Bronchial epithelial cell (primary cell): ENCODE measurements around the gene MAPK4. TPM values are rescaled to one million over a fixed set of nuclear protein-coding genes. Genes with fewer than 3 reads are reported as not detected.
"Not testable (repeated sequence)": the region's sequence is repeated elsewhere in the genome, so short reads cannot be mapped to it uniquely, and the experiment has no call there.

ENCODE experiments used
- DNase-seq: peaks from one replicate; pipeline ENCODE4 v3.0.0-alpha.2; 2010; ENCODE audit warnings: low read depth
- FAIRE-seq: peaks from 2 replicates; lab custom pipeline; 2011; peaks lifted over from hg19 to GRCh38; lab: Jason Lieb, UNC
- H3K27me3 ChIP-seq: 2 replicates; pipeline ENCODE4 v1.5.1; 2011; ENCODE audit warnings: low read length; ENCODE audit not compliant: control insufficient read depth, insufficient read depth
- H3K36me3 ChIP-seq: 2 replicates; pipeline ENCODE4 v1.5.1; 2011; ENCODE audit warnings: low read length; ENCODE audit not compliant: control insufficient read depth, insufficient read depth
- H3K4me3 ChIP-seq: 2 replicates; pipeline ENCODE4 v1.5.1; 2011; ENCODE audit warnings: mild to moderate bottlenecking, low read depth, low read length, control low read depth
- total RNA-seq: library from RNA; depleted of rRNA; stranded (reverse); fragments of >200 nt; gene quantifications from 2 replicates; pipeline ENCODE4 v1.2.1, GENCODE V29; 2014
- TF ChIP-seq, protein P1 (sequence below): IDR thresholded peaks from 2 replicates; pipeline ENCODE4 v1.5.1; 2011; ENCODE audit warnings: mild to moderate bottlenecking, moderate library complexity, low read length, control low read depth, inconsistent platforms; ENCODE audit not compliant: insufficient read depth, severe bottlenecking

Gene MAPK4
- total RNA-seq, 1 donor from 2014 or later: not detected

DNA sequence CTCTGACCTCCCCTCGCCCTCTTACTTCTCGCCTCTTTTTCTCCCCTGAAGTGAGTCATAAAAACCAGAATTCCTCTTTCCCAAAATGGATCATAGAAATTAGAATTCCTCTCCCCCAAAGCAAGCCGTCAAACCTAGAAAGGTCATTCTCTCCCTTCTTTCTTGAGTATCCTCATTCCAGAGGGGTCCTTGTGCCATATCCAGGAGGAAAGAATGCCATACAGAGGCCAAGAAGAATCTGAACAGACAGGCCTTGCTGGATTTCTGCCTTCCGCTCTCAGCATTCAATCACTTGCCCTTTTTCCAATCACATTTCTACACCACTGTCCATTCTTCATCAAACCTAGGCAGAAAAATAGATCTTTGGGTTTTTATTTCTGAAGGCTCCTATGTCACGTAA lies 31.1 kb upstream of the MAPK4 start:
- TF ChIP-seq, protein P1, sequence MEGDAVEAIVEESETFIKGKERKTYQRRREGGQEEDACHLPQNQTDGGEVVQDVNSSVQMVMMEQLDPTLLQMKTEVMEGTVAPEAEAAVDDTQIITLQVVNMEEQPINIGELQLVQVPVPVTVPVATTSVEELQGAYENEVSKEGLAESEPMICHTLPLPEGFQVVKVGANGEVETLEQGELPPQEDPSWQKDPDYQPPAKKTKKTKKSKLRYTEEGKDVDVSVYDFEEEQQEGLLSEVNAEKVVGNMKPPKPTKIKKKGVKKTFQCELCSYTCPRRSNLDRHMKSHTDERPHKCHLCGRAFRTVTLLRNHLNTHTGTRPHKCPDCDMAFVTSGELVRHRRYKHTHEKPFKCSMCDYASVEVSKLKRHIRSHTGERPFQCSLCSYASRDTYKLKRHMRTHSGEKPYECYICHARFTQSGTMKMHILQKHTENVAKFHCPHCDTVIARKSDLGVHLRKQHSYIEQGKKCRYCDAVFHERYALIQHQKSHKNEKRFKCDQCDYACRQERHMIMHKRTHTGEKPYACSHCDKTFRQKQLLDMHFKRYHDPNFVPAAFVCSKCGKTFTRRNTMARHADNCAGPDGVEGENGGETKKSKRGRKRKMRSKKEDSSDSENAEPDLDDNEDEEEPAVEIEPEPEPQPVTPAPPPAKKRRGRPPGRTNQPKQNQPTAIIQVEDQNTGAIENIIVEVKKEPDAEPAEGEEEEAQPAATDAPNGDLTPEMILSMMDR: no peak

DNA sequence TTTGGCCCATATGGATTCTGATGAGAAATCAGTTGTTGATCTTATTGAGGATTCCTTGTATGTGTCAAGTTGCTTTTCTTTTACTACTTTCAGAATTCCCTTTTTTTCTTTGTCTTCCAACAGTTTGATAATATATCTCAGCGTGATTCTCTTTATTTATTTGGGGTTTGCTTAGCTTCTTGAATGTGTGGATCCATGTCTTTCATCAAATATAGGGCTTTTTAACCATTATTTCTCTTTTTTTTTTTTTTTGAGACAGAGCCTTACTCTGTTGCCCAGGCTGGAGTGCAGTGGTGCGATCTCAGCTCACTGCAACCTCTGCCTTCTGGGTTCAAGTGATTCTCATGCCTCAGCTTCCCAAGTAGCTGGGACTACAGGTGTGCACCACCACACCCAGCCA lies 26.1 kb upstream of the MAPK4 start:
- not testable (repeated sequence) for FAIRE-seq, H3K27me3 ChIP-seq, H3K4me3 ChIP-seq, H3K36me3 ChIP-seq, DNase-seq

More for the DNA sequence above, 31.1 kb upstream of the MAPK4 start:
- H3K36me3 ChIP-seq: no peaks in the 10 kb centered on the region
- FAIRE-seq (no peak), DNase-seq (no peak)
- H3K27me3 ChIP-seq: no peaks in the 10 kb centered on the region
- no peak overlapping the region for H3K4me3 ChIP-seq

DNA sequence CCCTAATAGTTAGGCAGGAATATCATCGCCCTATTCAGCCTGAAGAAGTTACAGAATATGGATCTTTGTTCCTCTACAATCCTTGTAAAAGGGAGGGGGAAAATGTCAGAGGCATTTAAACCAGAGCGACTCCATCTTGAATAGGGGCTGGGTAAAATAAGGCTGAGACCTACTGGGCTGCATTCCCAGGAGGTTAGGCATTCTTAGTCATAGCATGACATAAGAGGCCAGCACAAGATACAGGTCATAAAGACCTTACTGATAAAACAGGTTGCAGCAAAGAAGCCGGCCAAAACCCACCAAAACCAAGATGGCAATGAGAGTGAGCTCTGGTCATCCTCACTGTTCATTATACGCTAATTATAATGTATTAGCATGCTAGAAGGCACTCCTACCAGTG lies 15.4 kb upstream of the MAPK4 start:
- H3K27me3 ChIP-seq, FAIRE-seq, H3K4me3 ChIP-seq, H3K36me3 ChIP-seq: not testable (repeated sequence)
- DNase-seq: peak; percentile 65

DNA sequence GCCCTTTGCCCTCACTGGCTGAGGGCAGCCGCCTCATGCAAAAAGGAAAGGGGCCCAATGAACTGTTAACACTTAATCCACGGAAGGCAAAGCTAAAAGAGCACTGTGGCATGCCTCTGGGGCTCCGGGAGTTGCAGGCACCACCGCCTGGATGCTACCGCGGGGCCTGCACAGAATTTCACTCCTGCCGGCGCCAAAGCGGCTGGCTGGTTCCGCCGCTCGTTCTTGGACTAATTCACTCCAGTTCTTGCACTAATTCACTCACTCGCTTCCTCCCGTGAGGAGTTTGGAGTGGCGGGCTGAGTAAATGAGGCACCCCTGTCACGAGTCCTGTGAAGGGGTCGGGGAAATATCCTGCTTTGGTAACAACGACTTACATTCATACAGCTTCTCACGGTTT lies 14.0 kb upstream of the MAPK4 start:
- no peak for FAIRE-seq
- TF ChIP-seq, protein P1: no peak
- no peaks in the 10 kb centered on the region for H3K36me3 ChIP-seq

DNA sequence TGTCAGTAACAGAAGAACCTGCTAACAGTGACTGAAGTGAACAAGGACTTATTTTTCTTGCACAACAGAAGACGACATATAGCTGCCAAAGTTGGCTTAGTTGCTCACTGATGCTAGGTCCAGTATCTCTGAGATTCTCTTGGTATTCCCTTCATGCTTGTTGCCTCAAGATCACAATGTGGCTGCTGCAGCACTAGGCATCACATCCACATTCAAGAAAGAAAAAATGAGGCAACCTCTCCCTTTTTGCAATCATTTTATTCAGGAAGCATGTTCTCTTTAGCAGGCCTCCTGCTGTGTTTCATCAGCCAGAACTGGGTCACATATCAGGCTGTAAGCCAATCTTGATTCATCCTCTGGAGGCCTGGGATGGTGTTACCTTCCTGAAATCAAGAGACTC lies 11.7 kb upstream of the MAPK4 start:
- Histone ChIP-seq H3K27me3 (no peaks in the 10 kb centered on the region), H3K36me3 (no peaks in the 10 kb centered on the region), H3K4me3 (no peak overlapping the region)
- TF ChIP-seq, protein P1: no peak
- DNase-seq (no peak), FAIRE-seq (no peak)

More for the DNA sequence above, 14.0 kb upstream of the MAPK4 start:
- DNase-seq: no peak
- Histone ChIP-seq H3K4me3 (no peak overlapping the region), H3K27me3 (peaks cover under 1% of the 10 kb centered on the region)

DNA sequence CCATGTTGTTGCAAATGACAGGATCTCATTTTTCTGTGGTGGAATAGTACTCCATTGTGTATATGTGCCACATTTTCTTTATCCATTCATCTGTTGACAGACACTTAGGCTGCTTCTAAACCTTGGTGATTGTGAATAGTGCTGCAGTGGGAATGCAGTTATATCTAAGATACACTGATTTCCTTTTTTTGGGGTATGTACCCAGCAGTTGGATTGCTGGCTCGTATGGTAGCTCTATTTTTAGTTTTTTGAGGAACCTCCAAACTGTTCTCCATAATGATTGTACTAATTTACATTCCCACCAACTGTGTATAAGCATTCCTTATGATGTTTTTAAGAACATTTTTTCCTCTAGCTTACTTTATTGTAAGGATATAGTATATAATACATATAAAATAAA lies 8.2 kb upstream of the MAPK4 start:
- H3K36me3 ChIP-seq, H3K27me3 ChIP-seq, FAIRE-seq, DNase-seq, H3K4me3 ChIP-seq: not testable (repeated sequence)

DNA sequence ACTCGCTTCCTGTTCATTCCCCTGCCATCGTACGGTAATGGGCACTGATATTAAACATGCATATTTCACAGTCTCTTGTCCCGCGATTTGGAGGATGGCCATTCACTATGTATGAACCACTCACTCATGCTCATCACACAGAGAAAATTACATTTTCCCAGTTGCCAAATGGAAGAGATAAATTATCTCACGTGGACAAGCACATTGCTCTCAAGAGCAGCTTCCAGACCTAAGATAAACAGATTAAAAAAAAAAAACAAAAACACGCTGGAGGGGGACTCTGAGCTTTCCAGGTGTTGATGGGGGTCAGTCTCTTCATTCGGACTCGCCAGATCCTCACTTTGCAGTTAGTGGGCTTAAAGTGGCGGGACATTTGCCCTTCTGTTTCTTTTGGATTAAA lies 1.7 kb upstream of the MAPK4 start:
- FAIRE-seq (no peak), DNase-seq (no peak)
- H3K36me3 ChIP-seq: no peaks in the 10 kb centered on the region
- H3K27me3 ChIP-seq: peaks cover 24% of the 10 kb centered on the region
- H3K4me3 ChIP-seq: no peak overlapping the region
- TF ChIP-seq, protein P1: no peak
